ENCODE data around the gene DNM3.
A peak's percentile ranks its signal among the peaks of the same experiment; 100 is the strongest.

The DNM3 gene

GRCh38 chr1:171841931-171842761, 848 bp downstream of the DNM3 start:
- H3K36me3 ChIP-seq (ENCODE audit: control insufficient read depth in 5 of 5, insufficient read depth in 5 of 5, low read length in 5 of 5) = peaks cover 0 to under 1% (median 0%) of the 10 kb centered on the region in 5 donors
- H3K9me3 ChIP-seq (ENCODE audit: control insufficient read depth in 5 of 5, low read length in 5 of 5) = peaks cover 0 to 18% (median 8%) of the 10 kb centered on the region in 5 donors
- peaks cover 0 to 21% (median 18%) of the 10 kb centered on the region in 5 donors for H3K4me1 ChIP-seq (ENCODE audit: control insufficient read depth in 5 of 5, insufficient read depth in 5 of 5, low read length in 5 of 5)
- peaks cover 0 to 5% (median 3%) of the 10 kb centered on the region in 5 donors for H3K27me3 ChIP-seq (ENCODE audit: control insufficient read depth in 5 of 5, insufficient read depth in 4 of 5, low read length in 5 of 5)
- H3K27ac ChIP-seq (ENCODE audit: low read depth, low read length) = no peak overlapping the region
- H3K4me3 ChIP-seq (ENCODE audit: low read depth in 1 of 5, low read length in 5 of 5) = peak overlapping the region; percentile 74 to 91 (median 79)
- peak overlapping the region in 3 of 5 donors; percentile 51 to 86 (median 84) for H3K9ac ChIP-seq (ENCODE audit: low read length in 5 of 5)

GRCh38 chr1:171844381-171844780, 3.1 kb downstream of the DNM3 start:
- Histone ChIP-seq H3K27ac (ENCODE audit: low read depth, low read length) (no peak overlapping the region), H3K4me3 (ENCODE audit: low read depth in 1 of 5, low read length in 5 of 5) (no peak overlapping the region), H3K27me3 (ENCODE audit: control insufficient read depth in 5 of 5, insufficient read depth in 4 of 5, low read length in 5 of 5) (peaks cover 0 to 5% (median 3%) of the 10 kb centered on the region in 5 donors), H3K36me3 (ENCODE audit: control insufficient read depth in 5 of 5, insufficient read depth in 5 of 5, low read length in 5 of 5) (no peaks in the 10 kb centered on the region), H3K9ac (ENCODE audit: low read length in 5 of 5) (no peak overlapping the region), H3K9me3 (ENCODE audit: control insufficient read depth in 5 of 5, low read length in 5 of 5) (peaks cover 0 to 14% (median 8%) of the 10 kb centered on the region in 5 donors), H3K4me1 (ENCODE audit: control insufficient read depth in 5 of 5, insufficient read depth in 5 of 5, low read length in 5 of 5) (peaks cover 0 to 21% (median 18%) of the 10 kb centered on the region in 5 donors)

- Histone ChIP-seq H3K4me3 (ENCODE audit: low read depth in 1 of 5, low read length in 5 of 5) (no peak overlapping the region), H3K36me3 (ENCODE audit: control insufficient read depth in 5 of 5, insufficient read depth in 5 of 5, low read length in 5 of 5) (no peaks in the 10 kb centered on the region), H3K27ac (ENCODE audit: low read depth, low read length) (no peak overlapping the region), H3K9ac (ENCODE audit: low read length in 5 of 5) (no peak overlapping the region), H3K9me3 (ENCODE audit: control insufficient read depth in 5 of 5, low read length in 5 of 5) (peaks cover 0 to 1% (median under 1%) of the 10 kb centered on the region in 5 donors), H3K27me3 (ENCODE audit: control insufficient read depth in 5 of 5, insufficient read depth in 4 of 5, low read length in 5 of 5) (peaks cover 0 to 5% (median 3%) of the 10 kb centered on the region in 5 donors), H3K4me1 (ENCODE audit: control insufficient read depth in 5 of 5, insufficient read depth in 5 of 5, low read length in 5 of 5) (peaks cover 0 to 18% (median 13%) of the 10 kb centered on the region in 5 donors)
These were observed 4.7 kb downstream of the DNM3 start for GRCh38 chr1:171845998-171846397.

GRCh38 chr1:171849245-171849898, 8.1 kb downstream of the DNM3 start:
- H3K9ac ChIP-seq (ENCODE audit: low read length in 5 of 5) = no peak overlapping the region
- H3K36me3 ChIP-seq (ENCODE audit: control insufficient read depth in 5 of 5, insufficient read depth in 5 of 5, low read length in 5 of 5) = no peaks in the 10 kb centered on the region
- H3K27me3 ChIP-seq (ENCODE audit: control insufficient read depth in 5 of 5, insufficient read depth in 4 of 5, low read length in 5 of 5) = no peaks in the 10 kb centered on the region
- peaks cover 0 to 3% (median 0%) of the 10 kb centered on the region in 5 donors for H3K4me1 ChIP-seq (ENCODE audit: control insufficient read depth in 5 of 5, insufficient read depth in 5 of 5, low read length in 5 of 5)
- H3K9me3 ChIP-seq (ENCODE audit: control insufficient read depth in 5 of 5, low read length in 5 of 5) = no peaks in the 10 kb centered on the region
- H3K4me3 ChIP-seq (ENCODE audit: low read depth in 1 of 5, low read length in 5 of 5) = no peak overlapping the region
- H3K27ac ChIP-seq (ENCODE audit: low read depth, low read length) = no peak overlapping the region

GRCh38 chr1:171850651-171851350, 9.5 kb downstream of the DNM3 start:
- Histone ChIP-seq H3K9ac (ENCODE audit: low read length in 5 of 5) (no peak overlapping the region), H3K9me3 (ENCODE audit: control insufficient read depth in 5 of 5, low read length in 5 of 5) (no peaks in the 10 kb centered on the region), H3K4me3 (ENCODE audit: low read depth in 1 of 5, low read length in 5 of 5) (no peak overlapping the region), H3K27me3 (ENCODE audit: control insufficient read depth in 5 of 5, insufficient read depth in 4 of 5, low read length in 5 of 5) (no peaks in the 10 kb centered on the region), H3K36me3 (ENCODE audit: control insufficient read depth in 5 of 5, insufficient read depth in 5 of 5, low read length in 5 of 5) (no peaks in the 10 kb centered on the region), H3K4me1 (ENCODE audit: control insufficient read depth in 5 of 5, insufficient read depth in 5 of 5, low read length in 5 of 5) (peaks cover 0 to 3% (median 0%) of the 10 kb centered on the region in 5 donors), H3K27ac (ENCODE audit: low read depth, low read length) (no peak overlapping the region)

- Histone ChIP-seq H3K9ac (ENCODE audit: low read length in 5 of 5) (no peak overlapping the region), H3K36me3 (ENCODE audit: control insufficient read depth in 5 of 5, insufficient read depth in 5 of 5, low read length in 5 of 5) (no peaks in the 10 kb centered on the region), H3K27me3 (ENCODE audit: control insufficient read depth in 5 of 5, insufficient read depth in 4 of 5, low read length in 5 of 5) (no peaks in the 10 kb centered on the region), H3K4me1 (ENCODE audit: control insufficient read depth in 5 of 5, insufficient read depth in 5 of 5, low read length in 5 of 5) (peaks cover 0 to 3% (median 0%) of the 10 kb centered on the region in 5 donors), H3K9me3 (ENCODE audit: control insufficient read depth in 5 of 5, low read length in 5 of 5) (peaks cover 0 to 3% (median 0%) of the 10 kb centered on the region in 5 donors), H3K27ac (ENCODE audit: low read depth, low read length) (no peak overlapping the region), H3K4me3 (ENCODE audit: low read depth in 1 of 5, low read length in 5 of 5) (no peak overlapping the region)
These were observed 11.0 kb downstream of the DNM3 start for GRCh38 chr1:171852272-171852671.

- Histone ChIP-seq H3K4me3 (ENCODE audit: low read depth in 1 of 5, low read length in 5 of 5) (no peak overlapping the region), H3K9me3 (ENCODE audit: control insufficient read depth in 5 of 5, low read length in 5 of 5) (peaks cover 0 to 8% (median 0%) of the 10 kb centered on the region in 5 donors), H3K27me3 (ENCODE audit: control insufficient read depth in 5 of 5, insufficient read depth in 4 of 5, low read length in 5 of 5) (no peaks in the 10 kb centered on the region), H3K36me3 (ENCODE audit: control insufficient read depth in 5 of 5, insufficient read depth in 5 of 5, low read length in 5 of 5) (no peaks in the 10 kb centered on the region), H3K4me1 (ENCODE audit: control insufficient read depth in 5 of 5, insufficient read depth in 5 of 5, low read length in 5 of 5) (no peaks in the 10 kb centered on the region), H3K9ac (ENCODE audit: low read length in 5 of 5) (no peak overlapping the region), H3K27ac (ENCODE audit: low read depth, low read length) (no peak overlapping the region)
These were observed 14.1 kb downstream of the DNM3 start for GRCh38 chr1:171855381-171855780.

- H3K9me3 ChIP-seq (ENCODE audit: control insufficient read depth in 5 of 5, low read length in 5 of 5) = peaks cover 0 to 8% (median 0%) of the 10 kb centered on the region in 5 donors
- H3K4me1 ChIP-seq (ENCODE audit: control insufficient read depth in 5 of 5, insufficient read depth in 5 of 5, low read length in 5 of 5) = no peaks in the 10 kb centered on the region
- H3K36me3 ChIP-seq (ENCODE audit: control insufficient read depth in 5 of 5, insufficient read depth in 5 of 5, low read length in 5 of 5) = no peaks in the 10 kb centered on the region
- H3K27ac ChIP-seq (ENCODE audit: low read depth, low read length) = no peak overlapping the region
- H3K9ac ChIP-seq (ENCODE audit: low read length in 5 of 5) = no peak overlapping the region
- H3K4me3 ChIP-seq (ENCODE audit: low read depth in 1 of 5, low read length in 5 of 5) = no peak overlapping the region
- no peaks in the 10 kb centered on the region for H3K27me3 ChIP-seq (ENCODE audit: control insufficient read depth in 5 of 5, insufficient read depth in 4 of 5, low read length in 5 of 5)
These were observed 17.4 kb downstream of the DNM3 start for GRCh38 chr1:171858696-171859095.

GRCh38 chr1:171860696-171861095, 19.4 kb downstream of the DNM3 start:
- peaks cover 0 to 8% (median 0%) of the 10 kb centered on the region in 5 donors for H3K9me3 ChIP-seq (ENCODE audit: control insufficient read depth in 5 of 5, low read length in 5 of 5)

More at GRCh38 chr1:171860696-171861095, 19.4 kb downstream of the DNM3 start:
- Histone ChIP-seq H3K4me3 (ENCODE audit: low read depth in 1 of 5, low read length in 5 of 5) (no peak overlapping the region), H3K4me1 (ENCODE audit: control insufficient read depth in 5 of 5, insufficient read depth in 5 of 5, low read length in 5 of 5) (no peaks in the 10 kb centered on the region), H3K27me3 (ENCODE audit: control insufficient read depth in 5 of 5, insufficient read depth in 4 of 5, low read length in 5 of 5) (no peaks in the 10 kb centered on the region), H3K27ac (ENCODE audit: low read depth, low read length) (no peak overlapping the region), H3K9ac (ENCODE audit: low read length in 5 of 5) (no peak overlapping the region), H3K36me3 (ENCODE audit: control insufficient read depth in 5 of 5, insufficient read depth in 5 of 5, low read length in 5 of 5) (no peaks in the 10 kb centered on the region)
